A549 (cell line): Measurements from ENCODE around the gene CH25H. TPM values are rescaled to one million over a fixed set of nuclear protein-coding genes. Genes with fewer than 3 reads are reported as not detected.

Source experiments
- ATAC-seq, 2 experiments: fragments of 200-7000 bp in 1 of 2; fragments of >200 bp in 1 of 2; cut with Nextera tagmentation in 1 of 2; cut with Tn5 transposase in 1 of 2; 3 replicates each; pipeline versions ENCODE4 v1.8.0 to v1.9.1; 2018 to 2020; ENCODE audit warnings: mild to moderate bottlenecking in 1 of 2, moderate library complexity in 1 of 2
- CTCF ChIA-PET: fragments of 300-600 bp; sonication (Branson Sonifier 250); formaldehyde crosslinking; extraction: SDS; loops from one replicate; lab custom pipeline; 2021; ENCODE audit warnings: antibody characterized with exemption, inconsistent platforms; lab: Yijun Ruan, JAX
- POLR2A ChIA-PET: fragments of 350-600 bp; formaldehyde crosslinking; extraction: SDS; loops from one replicate; lab custom pipeline; 2021; ENCODE audit warnings: antibody characterized with exemption, inconsistent platforms; lab: Yijun Ruan, JAX
- DNase-seq, 2 experiments: peaks; one replicate each; pipeline versions ENCODE4 v3.0.0 to v3.0.0-alpha.2; 2011 to 2016; ENCODE audit warnings: low read depth in 1 of 2, low spot score in 1 of 2
- FAIRE-seq: peaks from 2 replicates; lab custom pipeline; 2011; peaks lifted over from hg19 to GRCh38; lab: Jason Lieb, UNC
- H3K27ac ChIP-seq, 2 experiments: fragments of >200 bp; sonication (Bioruptor Twin); formaldehyde crosslinking; 3 replicates each; pipeline ENCODE4 v1.5.1; 2016 to 2017
- H3K4me1 ChIP-seq: fragments of >200 bp; sonication (Bioruptor Twin); formaldehyde crosslinking; 3 replicates; pipeline ENCODE4 v1.6.1; 2016
- H3K4me2 ChIP-seq: fragments of >200 bp; sonication (Bioruptor Twin); formaldehyde crosslinking; 3 replicates; pipeline ENCODE4 v1.6.1; 2016
- H3K4me3 ChIP-seq: fragments of >200 bp; sonication (Bioruptor Twin); formaldehyde crosslinking; 3 replicates; pipeline ENCODE4 v1.5.1; 2016
- H3K9me3 ChIP-seq: fragments of >200 bp; sonication (Bioruptor Twin); formaldehyde crosslinking; 3 replicates; pipeline ENCODE4 v1.6.1; 2016
- CBX2 ChIP-seq: fragments of 200-600 bp; sonication (generic); IDR thresholded peaks from 2 replicates; pipeline ENCODE4 v1.6.1; 2016; ENCODE audit warnings: low read depth, mild to moderate bottlenecking, borderline replicate concordance
- CBX8 ChIP-seq: fragments of 200-600 bp; sonication (generic); IDR thresholded peaks from 2 replicates; pipeline ENCODE4 v1.6.1; 2016
- CHD2 ChIP-seq: fragments of 150-350 bp; IDR thresholded peaks from 2 replicates; pipeline ENCODE4 v1.6.1; 2014; ENCODE audit warnings: low read length; ENCODE audit not compliant: partially characterized antibody
- EHF ChIP-seq: fragments of 250-450 bp; sonication (Bioruptor Pico); IDR thresholded peaks from 2 replicates; pipeline ENCODE4 v1.5.0; 2020; ENCODE audit warnings: mild to moderate bottlenecking
- EHMT2 ChIP-seq: fragments of 200-600 bp; sonication (generic); IDR thresholded peaks from 2 replicates; pipeline ENCODE4 v1.6.1; 2016; ENCODE audit warnings: antibody characterized with exemption, low read depth, mild to moderate bottlenecking, moderate library complexity
- EP300 ChIP-seq, 2 experiments: fragments of >200 bp; sonication (Bioruptor Twin); formaldehyde crosslinking; IDR thresholded peaks; 2 replicates in 1 of 2; 3 replicates in 1 of 2; pipeline ENCODE4 v1.6.1; 2016 to 2017
- GATA3 ChIP-seq: IDR thresholded peaks from 2 replicates; pipeline ENCODE4 v1.6.1; 2012; ENCODE audit warnings: borderline replicate concordance
- HEYL ChIP-seq: fragments of 250-450 bp; sonication (Bioruptor Pico); IDR thresholded peaks from 2 replicates; pipeline ENCODE4 v1.8.0; 2021; ENCODE audit warnings: mild to moderate bottlenecking, moderate library complexity
- HOXA7 ChIP-seq: fragments of 250-450 bp; sonication (Bioruptor Pico); IDR thresholded peaks from 2 replicates; pipeline ENCODE4 v1.5.0; 2020; ENCODE audit warnings: mild to moderate bottlenecking, moderate library complexity
- HOXB13 ChIP-seq: fragments of 250-450 bp; sonication (Bioruptor Pico); IDR thresholded peaks from 2 replicates; pipeline ENCODE4 v1.5.0; 2020; ENCODE audit warnings: low read depth, mild to moderate bottlenecking, moderate library complexity
- JUNB ChIP-seq: fragments of >200 bp; sonication (Bioruptor Twin); formaldehyde crosslinking; IDR thresholded peaks from 2 replicates; pipeline ENCODE4 v1.6.1; 2016
- MAZ ChIP-seq: fragments of 150-350 bp; IDR thresholded peaks from 2 replicates; pipeline ENCODE4 v1.6.1; 2014; ENCODE audit warnings: antibody characterized with exemption, low read depth, low read length, borderline replicate concordance
- MYC ChIP-seq: IDR thresholded peaks from 2 replicates; pipeline ENCODE4 v1.6.1; 2012; ENCODE audit warnings: mild to moderate bottlenecking, inconsistent platforms, low read length, improper control_type of control experiment, borderline replicate concordance
- NFE2L2 ChIP-seq: fragments of 150-350 bp; conservative IDR thresholded peaks from 2 replicates; pipeline ENCODE4 v1.6.1; 2014; ENCODE audit warnings: low read length
- NPAS2 ChIP-seq: fragments of 250-450 bp; sonication (Bioruptor Pico); IDR thresholded peaks from 2 replicates; pipeline ENCODE4 v1.8.0; 2022; ENCODE audit warnings: mild to moderate bottlenecking, moderate library complexity, borderline replicate concordance
- PHF8 ChIP-seq: fragments of 200-600 bp; sonication (generic); IDR thresholded peaks from 2 replicates; pipeline ENCODE4 v1.6.1; 2016; ENCODE audit warnings: low read depth, mild to moderate bottlenecking, antibody characterized with exemption, moderate library complexity, borderline replicate concordance
- POLR2A ChIP-seq: IDR thresholded peaks from 2 replicates; pipeline ENCODE4 v1.6.1; 2012; ENCODE audit warnings: mild to moderate bottlenecking, low read length
- RFX5 ChIP-seq: fragments of 450-650 bp; IDR thresholded peaks from 2 replicates; pipeline ENCODE4 v1.7.1; 2014; ENCODE audit warnings: antibody characterized with exemption, mild to moderate bottlenecking, moderate library complexity
- TFCP2L1 ChIP-seq: fragments of 250-450 bp; sonication (Bioruptor Pico); IDR thresholded peaks from 2 replicates; pipeline ENCODE4 v1.5.0; 2021; ENCODE audit warnings: mild to moderate bottlenecking
- ZFP36 ChIP-seq: fragments of 450-650 bp; IDR thresholded peaks from 2 replicates; pipeline ENCODE4 v1.6.1; 2014; ENCODE audit warnings: borderline replicate concordance; ENCODE audit not compliant: partially characterized antibody
- ZSCAN20 ChIP-seq: fragments of 250-450 bp; sonication (Bioruptor Pico); IDR thresholded peaks from 2 replicates; pipeline ENCODE4 v1.8.0; 2022; ENCODE audit warnings: mild to moderate bottlenecking, moderate library complexity
- WGBS: methylation state at CpG from one replicate; pipeline ENCODE4 v1.1.6; 2017; ENCODE audit errors: missing lambda C conversion rate; 5-methylcytosine and 5-hydroxymethylcytosine counted together
- polyA plus RNA-seq, 4 experiments: library from polyadenylated mRNA; depleted of rRNA in 3 of 4; stranded (reverse); fragments of >200 nt; fragmentation: RNase III in 1 of 4; extraction: RNeasy Plus Mini Kit Qiagen cat#74134 plus additional on column Dnase treatment in 1 of 4; gene quantifications; 2 replicates in 3 of 4; 3 replicates in 1 of 4; pipeline ENCODE4 v1.2.3, GENCODE V29; 2011 to 2017
- TF ChIP-seq, protein P1 (sequence below): fragments of 450-650 bp; IDR thresholded peaks from 2 replicates; pipeline ENCODE4 v1.6.1; 2014; ENCODE audit warnings: antibody characterized with exemption
- TF ChIP-seq, protein P2 (sequence below): IDR thresholded peaks from 2 replicates; pipeline ENCODE4 v1.6.1; 2012
- TF ChIP-seq, protein P3 (sequence below): fragments of 150-350 bp; IDR thresholded peaks from 2 replicates; pipeline ENCODE4 v1.6.1; 2014; ENCODE audit warnings: low read depth, mild to moderate bottlenecking, low read length
- TF ChIP-seq, protein P4 (sequence below): fragments of >200 bp; sonication (Bioruptor Twin); formaldehyde crosslinking; IDR thresholded peaks from 3 replicates; pipeline ENCODE4 v1.6.1; 2016
- TF ChIP-seq, protein P5 (sequence below): fragments of >200 bp; sonication (Bioruptor Twin); formaldehyde crosslinking; IDR thresholded peaks from 3 replicates; pipeline ENCODE4 v1.5.1; 2016
- TF ChIP-seq, protein P6 (sequence below): IDR thresholded peaks from 2 replicates; pipeline ENCODE4 v1.6.1; 2012

Gene CH25H
- polyA plus RNA-seq, 2 of the 4 experiments (the other 2 are of a cell fraction) = not detected

DNA sequence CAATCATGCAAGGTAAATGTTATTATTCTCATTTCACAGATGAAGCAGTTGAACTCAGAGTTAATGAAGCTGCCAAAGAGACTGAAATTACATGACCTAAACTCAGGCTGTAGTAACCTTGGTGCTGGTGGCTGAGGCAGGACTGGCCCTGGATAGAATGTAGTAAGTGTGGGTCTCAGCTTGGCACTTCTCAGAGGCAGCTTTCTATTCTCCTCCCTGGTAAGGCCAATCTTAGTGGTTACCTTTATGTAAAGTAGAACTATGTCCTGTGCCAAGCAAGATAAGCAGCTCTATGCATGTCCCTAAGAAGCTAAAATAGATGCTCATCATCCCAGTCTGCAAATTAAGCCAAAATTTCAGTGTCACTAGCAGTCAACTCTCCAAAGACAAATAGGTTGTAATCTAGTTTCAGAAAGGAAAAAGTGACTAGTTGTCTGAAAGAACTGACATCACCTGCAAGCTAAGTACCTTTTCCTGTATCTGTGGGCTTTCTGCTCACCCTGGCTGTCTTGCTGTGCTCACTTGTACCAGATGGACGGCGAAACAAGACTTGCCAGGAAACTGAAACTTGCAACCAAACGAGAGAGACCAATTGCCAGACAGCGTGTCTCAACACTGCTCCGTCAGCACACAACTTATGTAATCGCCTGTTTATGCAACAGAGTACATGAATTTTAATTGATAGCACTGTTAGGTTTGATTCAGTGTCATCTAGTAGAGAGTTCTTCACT, 43.7 kb downstream of the CH25H start:
- 46% methylated on average over 6 of the region's 6 CpGs for WGBS
- Histone ChIP-seq H3K4me3 (no peak overlapping the region), H3K9me3 (no peaks in the 10 kb centered on the region), H3K4me2 (no peak overlapping the region), H3K4me1 (no peaks in the 10 kb centered on the region), H3K27ac (no peak overlapping the region)
- no peak for TF ChIP-seq RFX5
- no peak for TF ChIP-seq MAZ
- no peak for TF ChIP-seq CBX2
- TF ChIP-seq MYC = no peak
- no peak for TF ChIP-seq EHF (CRISPR knock-in tag)
- TF ChIP-seq HEYL = no peak
- TF ChIP-seq ZFP36 = no peak
- no peak for TF ChIP-seq HOXA7 (CRISPR knock-in tag)
- TF ChIP-seq, protein P1, sequence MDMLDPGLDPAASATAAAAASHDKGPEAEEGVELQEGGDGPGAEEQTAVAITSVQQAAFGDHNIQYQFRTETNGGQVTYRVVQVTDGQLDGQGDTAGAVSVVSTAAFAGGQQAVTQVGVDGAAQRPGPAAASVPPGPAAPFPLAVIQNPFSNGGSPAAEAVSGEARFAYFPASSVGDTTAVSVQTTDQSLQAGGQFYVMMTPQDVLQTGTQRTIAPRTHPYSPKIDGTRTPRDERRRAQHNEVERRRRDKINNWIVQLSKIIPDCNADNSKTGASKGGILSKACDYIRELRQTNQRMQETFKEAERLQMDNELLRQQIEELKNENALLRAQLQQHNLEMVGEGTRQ = no peak
- TF ChIP-seq CBX8 = no peak
- no peak for TF ChIP-seq TFCP2L1 (CRISPR knock-in tag)
- TF ChIP-seq ZSCAN20 (CRISPR knock-in tag) = no peak
- TF ChIP-seq, protein P2, sequence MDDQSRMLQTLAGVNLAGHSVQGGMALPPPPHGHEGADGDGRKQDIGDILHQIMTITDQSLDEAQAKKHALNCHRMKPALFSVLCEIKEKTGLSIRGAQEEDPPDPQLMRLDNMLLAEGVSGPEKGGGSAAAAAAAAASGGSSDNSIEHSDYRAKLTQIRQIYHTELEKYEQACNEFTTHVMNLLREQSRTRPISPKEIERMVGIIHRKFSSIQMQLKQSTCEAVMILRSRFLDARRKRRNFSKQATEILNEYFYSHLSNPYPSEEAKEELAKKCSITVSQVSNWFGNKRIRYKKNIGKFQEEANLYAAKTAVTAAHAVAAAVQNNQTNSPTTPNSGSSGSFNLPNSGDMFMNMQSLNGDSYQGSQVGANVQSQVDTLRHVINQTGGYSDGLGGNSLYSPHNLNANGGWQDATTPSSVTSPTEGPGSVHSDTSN = no peak
- TF ChIP-seq JUNB = no peak
- no peak for TF ChIP-seq NPAS2 (CRISPR knock-in tag)
- TF ChIP-seq POLR2A = no peak
- TF ChIP-seq, protein P3, sequence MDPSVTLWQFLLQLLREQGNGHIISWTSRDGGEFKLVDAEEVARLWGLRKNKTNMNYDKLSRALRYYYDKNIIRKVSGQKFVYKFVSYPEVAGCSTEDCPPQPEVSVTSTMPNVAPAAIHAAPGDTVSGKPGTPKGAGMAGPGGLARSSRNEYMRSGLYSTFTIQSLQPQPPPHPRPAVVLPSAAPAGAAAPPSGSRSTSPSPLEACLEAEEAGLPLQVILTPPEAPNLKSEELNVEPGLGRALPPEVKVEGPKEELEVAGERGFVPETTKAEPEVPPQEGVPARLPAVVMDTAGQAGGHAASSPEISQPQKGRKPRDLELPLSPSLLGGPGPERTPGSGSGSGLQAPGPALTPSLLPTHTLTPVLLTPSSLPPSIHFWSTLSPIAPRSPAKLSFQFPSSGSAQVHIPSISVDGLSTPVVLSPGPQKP = no peak
- TF ChIP-seq, protein P4, sequence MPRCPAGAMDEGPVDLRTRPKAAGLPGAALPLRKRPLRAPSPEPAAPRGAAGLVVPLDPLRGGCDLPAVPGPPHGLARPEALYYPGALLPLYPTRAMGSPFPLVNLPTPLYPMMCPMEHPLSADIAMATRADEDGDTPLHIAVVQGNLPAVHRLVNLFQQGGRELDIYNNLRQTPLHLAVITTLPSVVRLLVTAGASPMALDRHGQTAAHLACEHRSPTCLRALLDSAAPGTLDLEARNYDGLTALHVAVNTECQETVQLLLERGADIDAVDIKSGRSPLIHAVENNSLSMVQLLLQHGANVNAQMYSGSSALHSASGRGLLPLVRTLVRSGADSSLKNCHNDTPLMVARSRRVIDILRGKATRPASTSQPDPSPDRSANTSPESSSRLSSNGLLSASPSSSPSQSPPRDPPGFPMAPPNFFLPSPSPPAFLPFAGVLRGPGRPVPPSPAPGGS = no peak
- TF ChIP-seq, protein P5, sequence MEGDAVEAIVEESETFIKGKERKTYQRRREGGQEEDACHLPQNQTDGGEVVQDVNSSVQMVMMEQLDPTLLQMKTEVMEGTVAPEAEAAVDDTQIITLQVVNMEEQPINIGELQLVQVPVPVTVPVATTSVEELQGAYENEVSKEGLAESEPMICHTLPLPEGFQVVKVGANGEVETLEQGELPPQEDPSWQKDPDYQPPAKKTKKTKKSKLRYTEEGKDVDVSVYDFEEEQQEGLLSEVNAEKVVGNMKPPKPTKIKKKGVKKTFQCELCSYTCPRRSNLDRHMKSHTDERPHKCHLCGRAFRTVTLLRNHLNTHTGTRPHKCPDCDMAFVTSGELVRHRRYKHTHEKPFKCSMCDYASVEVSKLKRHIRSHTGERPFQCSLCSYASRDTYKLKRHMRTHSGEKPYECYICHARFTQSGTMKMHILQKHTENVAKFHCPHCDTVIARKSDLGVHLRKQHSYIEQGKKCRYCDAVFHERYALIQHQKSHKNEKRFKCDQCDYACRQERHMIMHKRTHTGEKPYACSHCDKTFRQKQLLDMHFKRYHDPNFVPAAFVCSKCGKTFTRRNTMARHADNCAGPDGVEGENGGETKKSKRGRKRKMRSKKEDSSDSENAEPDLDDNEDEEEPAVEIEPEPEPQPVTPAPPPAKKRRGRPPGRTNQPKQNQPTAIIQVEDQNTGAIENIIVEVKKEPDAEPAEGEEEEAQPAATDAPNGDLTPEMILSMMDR = no peak
- ATAC-seq = no peak
- ChIA-PET CTCF (interaction anchor here (1.0 kb wide), 1 partner anchor 132 kb away, joined by 3 read pairs; no protein-coding TSS in a partner anchor), POLR2A (no interaction called here)
- no peak for DNase-seq
- no peak for FAIRE-seq

DNA sequence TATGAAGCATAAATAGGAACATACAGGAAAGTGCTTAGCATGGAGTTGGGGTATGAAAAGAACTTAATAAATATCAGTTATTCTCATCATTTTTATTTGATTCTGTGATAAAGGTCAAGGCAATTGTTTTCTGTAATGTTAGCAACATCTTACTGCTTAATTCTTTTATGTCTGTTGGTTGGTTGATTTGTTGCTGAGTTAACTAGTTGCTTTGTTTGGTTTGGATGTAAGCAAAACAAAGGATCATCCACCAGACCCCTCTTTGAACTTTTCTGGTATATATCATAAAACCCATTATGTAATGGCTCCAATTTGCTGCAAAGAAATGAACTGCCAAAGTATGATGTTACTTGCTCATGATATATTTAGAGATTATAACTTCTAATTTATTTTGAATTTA, 44.5 kb downstream of the CH25H start:
- DNase-seq (no peak), ATAC-seq (no peak), FAIRE-seq (no peak)
- POLR2A ChIA-PET = no interaction called here
- H3K9me3 ChIP-seq = no peaks in the 10 kb centered on the region
- H3K4me3 ChIP-seq = no peak overlapping the region
- no peak overlapping the region for H3K4me2 ChIP-seq
- CTCF ChIA-PET = no interaction called here
- no peak overlapping the region for H3K27ac ChIP-seq
- no peaks in the 10 kb centered on the region for H3K4me1 ChIP-seq
- TF ChIP-seq, protein P6, sequence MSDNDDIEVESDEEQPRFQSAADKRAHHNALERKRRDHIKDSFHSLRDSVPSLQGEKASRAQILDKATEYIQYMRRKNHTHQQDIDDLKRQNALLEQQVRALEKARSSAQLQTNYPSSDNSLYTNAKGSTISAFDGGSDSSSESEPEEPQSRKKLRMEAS = no peak
- no peak for TF ChIP-seq HOXA7 (CRISPR knock-in tag)
- no peak for TF ChIP-seq NFE2L2
- TF ChIP-seq CHD2 = no peak
- TF ChIP-seq CBX2 = no peak
- no peak for TF ChIP-seq EHF (CRISPR knock-in tag)
- no peak for TF ChIP-seq EP300 (IDR thresholded peaks at IDR 0.05)
- no peak for TF ChIP-seq PHF8
- no peak for TF ChIP-seq RFX5
- TF ChIP-seq, protein P5 = no peak
- TF ChIP-seq HOXB13 (CRISPR knock-in tag) = no peak
- TF ChIP-seq GATA3 = no peak
- TF ChIP-seq, protein P3 = no peak
- TF ChIP-seq NPAS2 (CRISPR knock-in tag) = no peak
- TF ChIP-seq POLR2A = no peak
- no peak for TF ChIP-seq EHMT2
